Amniotic stem cell (primary cell): ENCODE results near the gene CRABP2.

Experiments used
- DNase-seq: peaks from one replicate; lab custom pipeline; 2025; lab: John Stamatoyannopoulos, UW

Gene CRABP2

GRCh38 chr1:156705321-156705917 lies at the start of gene CRABP2:
Gene CRABP2 (minus strand): TSS chr1:156705583. CDS start chr1:156705446, 137 bp downstream.
- no peak for DNase-seq

DNA sequence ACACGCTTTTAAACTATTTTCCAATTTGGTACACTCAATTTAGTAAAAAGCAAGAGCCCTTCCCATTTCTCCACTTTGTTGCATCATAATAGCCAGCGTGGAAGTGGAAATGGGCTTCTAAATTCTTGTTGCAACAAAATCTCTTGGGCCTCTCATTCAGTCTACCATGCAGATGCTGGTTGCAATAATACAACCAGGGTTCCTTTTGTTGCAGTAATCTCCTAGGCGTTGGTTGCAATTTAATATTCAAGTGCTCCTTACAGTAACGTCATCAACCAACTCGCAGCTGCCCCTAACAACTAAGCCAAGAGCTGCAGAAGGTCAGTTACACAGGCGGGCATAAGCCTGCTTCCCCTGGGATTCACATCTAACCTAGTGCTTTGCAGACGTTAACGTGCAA lies 48.8 kb upstream of the CRABP2 start:
- DNase-seq = no peak

- no peak for DNase-seq
These were observed 47.6 kb upstream of the CRABP2 start for GRCh38 chr1:156752843-156753482.

GRCh38 chr1:156751757-156752481 lies 46.5 kb upstream of the CRABP2 start:
- peak; percentile 90 for DNase-seq

DNA sequence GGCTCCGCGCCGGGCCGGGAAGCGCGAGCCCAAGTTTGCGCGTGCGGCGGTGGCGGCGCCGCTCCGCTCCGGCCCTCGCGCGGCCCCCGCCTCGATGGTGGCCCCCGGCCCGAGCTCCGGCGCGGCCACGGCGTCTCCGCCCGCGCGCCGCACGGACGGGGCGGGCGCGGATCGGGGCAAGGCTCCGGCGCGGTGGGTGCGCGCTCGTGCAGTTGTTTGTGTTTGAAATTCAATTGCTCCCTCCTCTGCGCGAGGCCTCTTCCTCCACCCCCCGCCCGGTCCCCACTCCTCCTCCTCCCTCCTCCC lies 46.0 kb upstream of the CRABP2 start, which contains the start of gene HDGF:
Gene HDGF (minus strand): TSS at position 225 of the 306 bp plus-strand sequence. CDS start 246 bp downstream, outside the sequence.
- no peak for DNase-seq

DNA sequence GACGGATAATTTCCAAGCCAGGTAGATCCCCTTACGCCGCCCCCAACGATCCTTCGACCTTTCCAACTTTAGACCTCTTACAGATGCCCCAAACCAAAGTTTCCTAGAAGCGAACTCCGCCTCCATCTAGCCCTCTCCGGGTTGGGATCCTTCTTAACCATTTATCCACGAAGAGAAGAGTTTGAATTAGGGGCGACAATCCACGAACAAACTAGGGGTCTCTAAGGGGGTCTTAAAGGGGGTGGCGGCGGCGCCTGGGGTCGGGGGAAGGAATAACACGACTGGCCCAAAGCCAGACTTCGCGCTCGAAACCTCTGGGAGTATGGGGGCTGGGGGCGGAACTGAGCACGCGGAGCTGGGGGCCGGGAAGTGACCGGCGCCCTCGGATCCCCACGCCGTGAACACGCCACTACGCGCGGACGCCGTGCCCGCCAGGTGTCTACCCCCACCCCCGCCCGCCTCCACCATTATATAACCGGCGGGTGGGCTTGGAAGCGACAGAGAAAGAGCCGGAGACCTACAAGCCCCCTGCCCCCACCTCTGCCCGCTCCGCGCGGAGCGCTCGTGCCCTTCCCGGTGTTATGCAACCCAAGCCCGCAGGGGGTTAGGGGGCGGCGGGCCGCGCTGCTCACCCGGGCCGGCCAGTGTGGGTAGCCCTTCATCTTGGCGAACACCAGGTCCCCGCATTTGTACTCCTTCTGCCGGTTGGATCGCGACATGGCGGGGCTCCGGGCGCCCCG lies 45.5 kb upstream of the CRABP2 start:
- DNase-seq = no peak

GRCh38 chr1:156750191-156750672 lies 44.8 kb upstream of the CRABP2 start:
- no peak for DNase-seq

GRCh38 chr1:156749419-156750118 lies 44.2 kb upstream of the CRABP2 start:
- no peak for DNase-seq

DNA sequence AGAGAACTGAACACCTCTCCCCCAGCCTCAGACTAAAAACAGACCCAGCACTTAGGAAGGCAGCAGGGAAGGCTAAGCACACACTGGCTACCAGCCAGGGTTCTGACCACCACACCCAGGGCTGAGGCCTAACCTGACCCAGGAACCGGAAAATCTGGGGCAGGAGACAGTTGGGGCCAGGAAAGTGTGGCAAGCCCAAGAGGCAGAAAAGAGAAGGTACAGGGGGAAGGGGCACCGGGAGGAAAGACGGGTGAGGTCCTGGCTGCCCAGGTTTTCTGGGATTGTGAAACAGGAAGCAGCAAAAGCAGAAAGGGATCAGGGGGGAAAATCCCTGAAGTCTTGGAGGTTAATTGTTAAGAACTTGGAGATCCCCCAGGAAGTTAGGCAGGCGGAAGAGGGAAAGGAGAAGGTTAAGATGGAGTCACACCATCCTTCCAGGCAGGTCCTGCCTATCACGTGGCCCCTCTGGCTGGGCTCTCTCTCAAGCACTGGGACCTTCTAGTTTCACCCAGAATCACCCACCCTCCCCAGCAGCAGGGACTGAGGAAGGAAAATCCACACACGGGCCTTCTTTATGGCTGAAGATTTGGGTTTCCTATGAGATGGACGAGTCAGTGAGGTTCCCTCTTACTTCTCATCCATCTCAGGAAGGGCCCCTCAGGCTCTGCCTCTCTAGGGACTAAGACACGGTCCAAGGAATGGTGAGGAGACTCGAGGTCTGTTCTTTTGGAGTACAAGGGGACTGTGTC lies 43.5 kb upstream of the CRABP2 start:
- no peak for DNase-seq

- no peak for DNase-seq
These were observed 42.6 kb upstream of the CRABP2 start for GRCh38 chr1:156747742-156748669.

GRCh38 chr1:156746728-156747631 lies 41.6 kb upstream of the CRABP2 start:
- DNase-seq = peak; percentile 73

DNA sequence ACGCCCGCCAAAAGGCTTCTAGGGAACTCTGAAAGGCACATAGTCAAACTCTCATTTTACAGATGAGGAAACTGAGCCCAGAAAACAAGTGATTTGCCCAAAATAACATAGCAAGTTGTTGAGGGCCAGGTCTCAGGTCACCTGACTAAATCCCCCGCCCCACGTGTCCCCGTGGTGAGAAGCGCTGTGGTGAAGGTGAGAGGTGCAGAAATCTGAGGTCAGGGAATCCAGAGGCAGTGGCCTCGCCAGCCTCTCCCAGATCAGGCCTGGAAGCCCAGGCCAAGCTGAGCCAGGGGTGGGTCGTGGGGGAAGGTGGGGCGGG lies 41.0 kb upstream of the CRABP2 start:
- DNase-seq = no peak

- no peak for DNase-seq
These were observed 40.5 kb upstream of the CRABP2 start for GRCh38 chr1:156745881-156746280.

GRCh38 chr1:156744786-156745419 lies 39.5 kb upstream of the CRABP2 start:
- DNase-seq = no peak

DNA sequence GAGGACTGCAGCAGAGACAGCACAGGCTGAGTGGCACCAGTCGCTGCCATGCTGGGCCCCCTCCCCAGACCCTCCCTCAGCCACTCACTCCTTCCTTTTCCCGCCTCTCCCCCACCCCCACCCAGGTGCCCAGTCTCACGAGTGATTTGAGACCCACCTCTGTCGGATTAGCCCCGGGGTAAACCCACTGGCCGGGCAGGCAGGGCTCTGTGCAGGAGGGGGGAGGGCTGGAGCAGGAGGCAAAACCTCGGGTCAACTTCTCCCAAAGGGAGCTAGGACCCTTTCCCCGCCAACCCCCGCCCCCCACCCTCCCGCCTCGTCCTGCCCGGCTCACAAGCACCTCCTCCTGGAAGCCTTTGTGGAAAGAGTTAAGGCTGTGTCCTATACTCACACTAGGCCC lies 39.0 kb upstream of the CRABP2 start:
- DNase-seq = no peak

DNA sequence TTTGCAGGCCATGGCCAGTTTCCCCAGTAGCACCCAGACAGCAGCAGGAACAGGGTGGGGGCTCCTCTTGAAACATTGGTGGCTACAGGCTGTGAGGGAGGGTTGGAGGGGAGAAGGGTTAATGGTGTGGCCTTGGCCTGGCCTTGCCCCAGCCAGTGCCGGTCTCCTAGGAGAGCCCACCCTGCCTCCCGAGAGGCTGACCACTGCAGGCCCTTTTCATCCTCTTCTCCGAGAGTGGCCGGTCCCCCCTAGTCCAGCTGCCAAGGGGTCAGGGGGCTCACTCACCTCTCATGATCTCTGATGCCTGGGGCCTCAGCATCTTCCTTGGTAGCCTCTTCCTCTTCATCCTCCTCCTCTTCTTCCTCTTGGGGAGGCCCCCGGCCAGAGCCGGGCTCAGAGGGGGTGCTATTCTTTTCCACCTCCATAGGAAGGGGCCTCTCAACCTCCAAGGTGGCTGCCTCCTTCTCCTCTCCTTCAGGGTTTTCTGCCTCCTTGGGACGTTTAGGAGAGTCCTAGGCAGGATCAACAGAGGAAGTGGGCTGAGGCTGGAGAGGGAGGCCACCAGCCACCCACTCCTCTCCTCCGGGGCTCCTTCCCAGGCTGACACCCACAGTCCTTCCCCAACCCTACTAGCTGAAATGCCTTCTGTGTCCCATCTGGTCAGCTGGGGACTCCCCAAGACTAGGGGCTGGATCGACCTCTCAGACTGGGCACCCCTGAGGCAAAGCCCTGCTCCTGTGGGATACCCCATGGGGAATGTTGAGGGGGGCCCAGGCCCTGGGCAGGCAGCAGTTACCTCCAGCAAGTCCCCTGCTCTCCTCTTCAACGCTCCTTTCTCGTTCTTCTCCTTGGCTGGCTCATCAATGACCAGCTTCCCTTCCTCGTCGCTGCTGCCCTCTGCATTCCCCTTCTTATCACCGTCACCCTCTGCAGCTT lies 38.3 kb upstream of the CRABP2 start:
- DNase-seq = no peak

DNA sequence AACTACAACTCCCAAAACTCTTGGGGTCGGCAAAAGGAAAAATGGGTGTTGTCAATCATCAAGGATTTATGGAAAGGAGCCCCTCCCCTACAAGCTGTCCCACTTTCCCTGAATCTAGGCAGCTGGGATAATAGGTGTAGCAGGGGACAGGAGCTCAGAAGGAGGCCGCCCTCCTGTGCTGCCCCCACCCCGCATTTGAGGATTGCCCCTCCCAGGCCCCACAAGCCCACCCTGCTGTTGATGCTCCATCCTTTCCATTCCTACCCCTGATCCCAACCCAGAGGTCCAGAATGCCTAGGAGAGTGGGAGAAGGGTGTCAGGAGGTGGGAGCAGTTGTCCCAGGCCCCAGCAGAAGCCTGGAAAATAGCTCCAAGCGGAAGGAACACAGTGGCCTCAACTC lies 37.4 kb upstream of the CRABP2 start:
- DNase-seq = no peak

- DNase-seq = no peak
These were observed 36.6 kb upstream of the CRABP2 start for GRCh38 chr1:156742017-156742416.
